GM20000 (cell line): ENCODE measurements around the gene RNF208.
"Not testable (repeated sequence)": the region's sequence is repeated elsewhere in the genome, so short reads cannot be mapped to it uniquely, and the experiment has no call there.

Experiments
- DNase-seq: peaks from one replicate; pipeline ENCODE4 v3.0.0; 2012; ENCODE audit warnings: low spot score
- CTCF ChIP-seq: IDR thresholded peaks from 2 replicates; pipeline ENCODE4 v1.5.1; 2012; ENCODE audit warnings: mild to moderate bottlenecking, control low read depth; ENCODE audit errors: extremely low read depth, missing control alignments

Gene RNF208

GRCh38 chr9:137266585-137267453, 44.8 kb upstream of the RNF208 start:
- TF ChIP-seq CTCF = no peak
- no peak for DNase-seq

GRCh38 chr9:137266162-137266527, 44.1 kb upstream of the RNF208 start:
- DNase-seq = no peak
- TF ChIP-seq CTCF = no peak

- TF ChIP-seq CTCF = no peak
- DNase-seq = no peak
Measured at GRCh38 chr9:137265496-137266161, 43.6 kb upstream of the RNF208 start.

GRCh38 chr9:137264067-137264466, 42.0 kb upstream of the RNF208 start:
- DNase-seq = no peak
- no peak for TF ChIP-seq CTCF

- no peak for TF ChIP-seq CTCF
- no peak for DNase-seq
Measured at GRCh38 chr9:137263506-137263905, 41.5 kb upstream of the RNF208 start.

- DNase-seq = no peak
Measured at GRCh38 chr9:137262909-137263285, 40.9 kb upstream of the RNF208 start.

GRCh38 chr9:137262173-137262908, 40.3 kb upstream of the RNF208 start:
- not testable (repeated sequence) for DNase-seq

More at GRCh38 chr9:137262909-137263285, 40.9 kb upstream of the RNF208 start:
- TF ChIP-seq CTCF = no peak
